Activated CD8-positive, alpha-beta memory T cell treated with anti-CD3 and anti-CD28 coated beads for 48 hours (primary cell): Measurements from ENCODE around the gene DNAH17.

Source experiments
- DNase-seq, 3 experiments: peaks; one replicate each; pipeline ENCODE4 v3.0.0-alpha.2; 2020; ENCODE audit warnings: low read depth in 2 of 3, low spot score in 2 of 3

The DNAH17 gene

GRCh38 chr17:78550464-78550863 is 26.7 kb downstream of the DNAH17 start:
- DNase-seq = no peak

- DNase-seq = no peak
Measured at GRCh38 chr17:78548725-78549124, 28.5 kb downstream of the DNAH17 start.

- no peak for DNase-seq
Measured at GRCh38 chr17:78547035-78547434, 30.2 kb downstream of the DNAH17 start.

- no peak for DNase-seq
Measured at GRCh38 chr17:78546476-78546875, 30.7 kb downstream of the DNAH17 start.

GRCh38 chr17:78544881-78545755 is 32.1 kb downstream of the DNAH17 start:
- no peak for DNase-seq

GRCh38 chr17:78541488-78542206 is 35.5 kb downstream of the DNAH17 start:
- DNase-seq = no peak

- DNase-seq = no peak
Measured at GRCh38 chr17:78539781-78540180, 37.4 kb downstream of the DNAH17 start.

GRCh38 chr17:78538033-78538776 is 39.0 kb downstream of the DNAH17 start:
- DNase-seq = no peak

GRCh38 chr17:78537217-78537860 is 39.9 kb downstream of the DNAH17 start:
- no peak for DNase-seq

GRCh38 chr17:78535273-78536197 is 41.7 kb downstream of the DNAH17 start:
- no peak for DNase-seq

GRCh38 chr17:78534492-78535272 is 42.5 kb downstream of the DNAH17 start:
- no peak for DNase-seq

GRCh38 chr17:78532922-78533640 is 44.1 kb downstream of the DNAH17 start:
- no peak for DNase-seq

GRCh38 chr17:78532311-78532710 is 44.9 kb downstream of the DNAH17 start:
- DNase-seq = no peak

GRCh38 chr17:78530675-78531074 is 46.5 kb downstream of the DNAH17 start:
- DNase-seq = no peak

- DNase-seq = no peak
Measured at GRCh38 chr17:78529871-78530670, 47.1 kb downstream of the DNAH17 start.

GRCh38 chr17:78529251-78529650 is 47.9 kb downstream of the DNAH17 start:
- no peak for DNase-seq

GRCh38 chr17:78528541-78528940 is 48.7 kb downstream of the DNAH17 start:
- DNase-seq = no peak

GRCh38 chr17:78527345-78527744 is 49.9 kb downstream of the DNAH17 start:
- DNase-seq = no peak
